Measurements from ENCODE around the gene ITPK1.

The ITPK1 gene

GRCh38 chr14:93090826-93091555 lies 24.7 kb downstream of the ITPK1 start:
- Histone ChIP-seq H3K4me3 (ENCODE audit: low read length) (no peak overlapping the region), H3K9ac (ENCODE audit: low read depth, low read length) (no peak overlapping the region), H3K36me3 (ENCODE audit: insufficient read depth, low read length) (no peaks in the 10 kb centered on the region), H3K4me1 (ENCODE audit: insufficient read depth, low read length) (peaks cover 10% of the 10 kb centered on the region), H3K27me3 (ENCODE audit: insufficient read depth, low read length) (no peaks in the 10 kb centered on the region), H3K27ac (ENCODE audit: low read depth, low read length) (no peak overlapping the region), H3K9me3 (ENCODE audit: insufficient read depth, low read depth, low read length) (no peaks in the 10 kb centered on the region)
- 91% methylated on average over 11 of the region's 11 CpGs for WGBS

- Histone ChIP-seq H3K4me1 (ENCODE audit: insufficient read depth, low read length) (peaks cover 16% of the 10 kb centered on the region), H3K27me3 (ENCODE audit: insufficient read depth, low read length) (no peaks in the 10 kb centered on the region), H3K9ac (ENCODE audit: low read depth, low read length) (no peak overlapping the region), H3K27ac (ENCODE audit: low read depth, low read length) (no peak overlapping the region), H3K9me3 (ENCODE audit: insufficient read depth, low read depth, low read length) (no peaks in the 10 kb centered on the region), H3K4me3 (ENCODE audit: low read length) (no peak overlapping the region), H3K36me3 (ENCODE audit: insufficient read depth, low read length) (no peaks in the 10 kb centered on the region)
- 81% methylated on average over 10 of the region's 10 CpGs for WGBS
Measured at GRCh38 chr14:93089521-93090269, 26.0 kb downstream of the ITPK1 start.

DNA sequence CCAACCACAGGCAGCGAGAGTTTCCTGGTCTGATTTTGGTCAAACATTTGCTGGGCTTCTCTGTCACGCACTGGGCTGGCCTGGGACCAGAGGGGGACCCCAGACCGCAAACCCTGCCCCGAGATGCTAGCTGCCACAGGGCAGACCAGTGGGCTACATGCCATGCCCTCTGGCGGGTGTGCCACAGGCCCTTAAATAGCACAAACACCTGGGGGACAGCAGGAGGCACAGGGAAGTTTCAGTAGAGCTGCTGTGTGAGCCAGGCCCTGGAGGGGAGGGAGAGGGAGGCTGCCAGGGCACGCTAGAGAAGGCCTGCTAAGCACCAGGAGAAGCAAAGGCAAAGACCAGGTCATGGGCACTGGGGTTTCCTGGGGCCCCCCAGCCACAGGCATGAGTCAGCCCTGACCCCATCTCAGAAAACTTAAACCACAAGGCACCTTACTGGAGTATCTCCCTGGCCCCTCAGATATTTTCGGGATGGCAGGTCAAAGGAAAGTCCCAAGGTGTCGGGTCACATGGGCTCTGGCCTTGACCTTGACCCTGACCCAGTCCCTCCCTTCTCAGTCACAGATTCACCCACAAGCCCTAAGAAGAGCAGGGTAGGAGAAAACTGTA lies 29.2 kb downstream of the ITPK1 start:
- Histone ChIP-seq H3K4me1 (ENCODE audit: insufficient read depth, low read length) (peaks cover 16% of the 10 kb centered on the region), H3K27me3 (ENCODE audit: insufficient read depth, low read length) (no peaks in the 10 kb centered on the region), H3K4me3 (ENCODE audit: low read length) (no peak overlapping the region; the same call in 1 of the 2 replicates), H3K9me3 (ENCODE audit: insufficient read depth, low read depth, low read length) (no peaks in the 10 kb centered on the region), H3K36me3 (ENCODE audit: insufficient read depth, low read length) (no peaks in the 10 kb centered on the region), H3K9ac (ENCODE audit: low read depth, low read length) (peak overlapping the region; percentile 35; the same call in 1 of the 2 replicates), H3K27ac (ENCODE audit: low read depth, low read length) (peak overlapping the region; percentile 71)
- 79% methylated on average over 8 of the region's 8 CpGs for WGBS

GRCh38 chr14:93085911-93086310 lies 29.8 kb downstream of the ITPK1 start:
- Histone ChIP-seq H3K9me3 (ENCODE audit: insufficient read depth, low read depth, low read length) (no peaks in the 10 kb centered on the region), H3K27ac (ENCODE audit: low read depth, low read length) (peak overlapping the region; percentile 71), H3K4me3 (ENCODE audit: low read length) (no peak overlapping the region; the same call in 1 of the 2 replicates), H3K27me3 (ENCODE audit: insufficient read depth, low read length) (no peaks in the 10 kb centered on the region), H3K4me1 (ENCODE audit: insufficient read depth, low read length) (peaks cover 16% of the 10 kb centered on the region), H3K36me3 (ENCODE audit: insufficient read depth, low read length) (no peaks in the 10 kb centered on the region), H3K9ac (ENCODE audit: low read depth, low read length) (peak overlapping the region; percentile 35; the same call in 1 of the 2 replicates)
- 17% methylated on average over 3 of the region's 3 CpGs for WGBS

- Histone ChIP-seq H3K9ac (ENCODE audit: low read depth, low read length) (no peak overlapping the region), H3K4me1 (ENCODE audit: insufficient read depth, low read length) (peaks cover 16% of the 10 kb centered on the region), H3K27ac (ENCODE audit: low read depth, low read length) (peak overlapping the region; percentile 59), H3K27me3 (ENCODE audit: insufficient read depth, low read length) (no peaks in the 10 kb centered on the region), H3K36me3 (ENCODE audit: insufficient read depth, low read length) (no peaks in the 10 kb centered on the region), H3K4me3 (ENCODE audit: low read length) (no peak overlapping the region), H3K9me3 (ENCODE audit: insufficient read depth, low read depth, low read length) (no peaks in the 10 kb centered on the region)
- WGBS: 87% methylated on average over 21 of the region's 21 CpGs
Measured at GRCh38 chr14:93084866-93085857, 30.6 kb downstream of the ITPK1 start.

DNA sequence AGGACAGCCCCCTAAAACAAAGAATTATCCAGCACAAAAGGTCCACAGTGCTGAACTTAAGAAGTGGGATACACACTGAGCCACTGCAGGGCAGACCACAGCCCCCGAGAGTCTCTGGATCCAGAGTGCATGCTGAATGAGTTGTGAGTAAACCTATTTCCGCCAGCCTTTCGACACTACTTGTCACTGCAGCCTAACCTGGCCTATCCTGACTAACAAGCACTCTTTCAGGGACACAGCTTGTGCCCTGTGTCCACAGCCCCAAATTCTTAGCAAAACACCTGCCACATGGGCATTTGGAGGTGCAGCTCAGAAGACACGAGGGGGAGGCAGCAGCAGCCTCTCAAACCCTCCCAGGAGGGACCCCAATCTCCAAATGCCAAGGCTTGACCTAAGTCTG lies 31.3 kb downstream of the ITPK1 start:
- no peak overlapping the region for H3K27ac ChIP-seq (ENCODE audit: low read depth, low read length)
- no peak overlapping the region for H3K9ac ChIP-seq (ENCODE audit: low read depth, low read length)
- peaks cover 16% of the 10 kb centered on the region for H3K4me1 ChIP-seq (ENCODE audit: insufficient read depth, low read length)
- H3K9me3 ChIP-seq (ENCODE audit: insufficient read depth, low read depth, low read length): no peaks in the 10 kb centered on the region
- no peaks in the 10 kb centered on the region for H3K27me3 ChIP-seq (ENCODE audit: insufficient read depth, low read length)
- H3K4me3 ChIP-seq (ENCODE audit: low read length): no peak overlapping the region
- no peaks in the 10 kb centered on the region for H3K36me3 ChIP-seq (ENCODE audit: insufficient read depth, low read length)
- WGBS: 95% methylated on average over 4 of the region's 4 CpGs

GRCh38 chr14:93083917-93084316 lies 31.8 kb downstream of the ITPK1 start:
- Histone ChIP-seq H3K9me3 (ENCODE audit: insufficient read depth, low read depth, low read length) (no peaks in the 10 kb centered on the region), H3K9ac (ENCODE audit: low read depth, low read length) (no peak overlapping the region), H3K4me3 (ENCODE audit: low read length) (no peak overlapping the region), H3K27ac (ENCODE audit: low read depth, low read length) (no peak overlapping the region), H3K27me3 (ENCODE audit: insufficient read depth, low read length) (no peaks in the 10 kb centered on the region), H3K36me3 (ENCODE audit: insufficient read depth, low read length) (no peaks in the 10 kb centered on the region), H3K4me1 (ENCODE audit: insufficient read depth, low read length) (peaks cover 16% of the 10 kb centered on the region)
- WGBS: 94% methylated on average over 9 of the region's 9 CpGs

GRCh38 chr14:93082576-93083001 lies 33.1 kb downstream of the ITPK1 start:
- 95% methylated on average over 12 of the region's 12 CpGs for whole genome bisulfite sequencing
- Histone ChIP-seq H3K4me1 (ENCODE audit: insufficient read depth, low read length) (peaks cover 16% of the 10 kb centered on the region), H3K9ac (ENCODE audit: low read depth, low read length) (no peak overlapping the region), H3K27ac (ENCODE audit: low read depth, low read length) (no peak overlapping the region), H3K27me3 (ENCODE audit: insufficient read depth, low read length) (no peaks in the 10 kb centered on the region), H3K36me3 (ENCODE audit: insufficient read depth, low read length) (no peaks in the 10 kb centered on the region), H3K4me3 (ENCODE audit: low read length) (no peak overlapping the region), H3K9me3 (ENCODE audit: insufficient read depth, low read depth, low read length) (no peaks in the 10 kb centered on the region)

DNA sequence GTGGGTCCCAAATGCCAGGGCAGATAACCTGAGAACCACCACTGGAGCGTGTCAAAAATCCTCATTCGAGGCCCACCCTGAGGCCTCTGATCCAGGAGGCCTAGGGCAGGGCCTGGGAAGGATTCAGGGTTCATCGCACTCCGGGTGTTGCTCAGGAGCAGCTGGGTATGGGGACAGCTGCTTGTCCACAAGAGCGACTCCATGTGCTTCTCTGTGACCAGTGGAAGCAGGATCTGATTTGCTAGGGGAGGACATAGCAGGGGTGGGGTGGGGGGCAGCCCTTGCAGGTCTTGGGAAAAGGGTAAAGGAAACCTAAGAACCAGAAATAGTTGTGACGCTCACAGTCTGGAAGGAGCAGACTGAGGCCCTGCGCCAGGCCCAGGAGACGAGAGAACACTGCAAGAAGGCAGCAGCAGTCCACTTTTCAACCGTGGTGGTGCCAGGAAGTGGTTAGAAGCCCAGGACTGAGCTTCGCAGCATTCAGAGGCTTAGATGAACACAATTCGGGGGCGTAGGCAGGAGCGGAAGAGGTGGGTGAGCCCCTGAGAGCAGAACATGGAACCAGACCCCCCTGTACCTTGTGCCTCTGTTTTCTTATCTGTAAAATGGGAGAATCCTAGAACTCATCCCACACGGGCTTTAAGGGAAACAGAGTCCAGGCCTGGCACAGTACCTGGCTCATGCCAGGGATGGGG lies 33.7 kb downstream of the ITPK1 start:
- peaks cover 16% of the 10 kb centered on the region for H3K4me1 ChIP-seq (ENCODE audit: insufficient read depth, low read length)
- no peak overlapping the region for H3K4me3 ChIP-seq (ENCODE audit: low read length)
- H3K9ac ChIP-seq (ENCODE audit: low read depth, low read length): no peak overlapping the region
- H3K9me3 ChIP-seq (ENCODE audit: insufficient read depth, low read depth, low read length): no peaks in the 10 kb centered on the region
- no peaks in the 10 kb centered on the region for H3K27me3 ChIP-seq (ENCODE audit: insufficient read depth, low read length)
- no peaks in the 10 kb centered on the region for H3K36me3 ChIP-seq (ENCODE audit: insufficient read depth, low read length)
- 93% methylated on average over 14 of the region's 14 CpGs for WGBS
- H3K27ac ChIP-seq (ENCODE audit: low read depth, low read length): no peak overlapping the region

DNA sequence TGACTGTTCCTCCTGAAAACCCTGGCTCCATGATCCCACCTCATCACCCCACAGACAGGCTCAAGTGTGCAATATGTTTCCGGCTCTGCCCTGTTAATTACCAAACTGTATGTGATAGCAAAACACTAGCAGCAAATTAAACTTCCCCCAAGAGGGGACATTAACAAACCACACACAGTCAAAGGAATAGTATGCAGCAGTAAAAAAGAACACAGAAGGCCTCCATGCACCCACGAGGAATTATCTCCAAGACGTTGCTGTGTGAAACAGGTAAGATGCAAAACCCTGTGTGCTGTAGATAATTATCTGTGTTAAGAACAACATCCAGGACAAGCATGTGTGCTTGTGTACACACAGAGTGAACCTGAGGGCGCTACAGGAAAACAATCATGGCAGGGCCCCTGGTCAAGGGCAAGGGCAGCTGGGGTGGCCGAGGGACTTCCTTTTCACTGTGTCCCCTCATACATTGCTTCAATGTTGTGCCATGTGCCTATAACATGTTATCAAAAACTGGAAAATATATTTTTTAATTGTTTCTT lies 35.8 kb downstream of the ITPK1 start:
- H3K27me3 ChIP-seq (ENCODE audit: insufficient read depth, low read length): no peaks in the 10 kb centered on the region

More for the DNA sequence above, 35.8 kb downstream of the ITPK1 start:
- H3K36me3 ChIP-seq (ENCODE audit: insufficient read depth, low read length): no peaks in the 10 kb centered on the region
- no peaks in the 10 kb centered on the region for H3K9me3 ChIP-seq (ENCODE audit: insufficient read depth, low read depth, low read length)
- H3K27ac ChIP-seq (ENCODE audit: low read depth, low read length): no peak overlapping the region
- H3K4me1 ChIP-seq (ENCODE audit: insufficient read depth, low read length): no peaks in the 10 kb centered on the region
- no peak overlapping the region for H3K4me3 ChIP-seq (ENCODE audit: low read length)
- WGBS: 96% methylated on average over 5 of the region's 5 CpGs
- H3K9ac ChIP-seq (ENCODE audit: low read depth, low read length): no peak overlapping the region
